B cell (primary cell): Measurements from ENCODE around the gene HOXC9. TPM values are rescaled to one million over a fixed set of nuclear protein-coding genes. Genes with fewer than 3 reads are reported as not detected.
A peak's percentile ranks its signal among the peaks of the same experiment; 100 is the strongest.

ENCODE experiments used
- ATAC-seq: fragments of 200-7000 bp; cut with Tn5 transposase; one replicate; pipeline ENCODE4 v1.10.0; 2021; ENCODE audit warnings: low read depth, mild to moderate bottlenecking, moderate number of reproducible peaks, moderate library complexity
- CTCF ChIA-PET: fragments of 350-600 bp; sonication (Branson Sonifier 250); formaldehyde crosslinking; loops from one replicate; lab custom pipeline; 2021; ENCODE audit warnings: antibody characterized with exemption, inconsistent platforms; lab: Charles Lee
- POLR2A ChIA-PET: fragments of 350-600 bp; sonication (Branson Sonifier 250); formaldehyde crosslinking; loops from one replicate; lab custom pipeline; 2021; ENCODE audit warnings: antibody characterized with exemption; lab: Charles Lee
- DNase-seq: peaks from one replicate; pipeline ENCODE4 v3.0.0; 2013
- H2AFZ ChIP-seq: 2 replicates; pipeline ENCODE4 v1.6.1; 2012; ENCODE audit warnings: mild to moderate bottlenecking, low read depth, low read length; ENCODE audit not compliant: insufficient read depth, poor library complexity, severe bottlenecking
- H3K27ac ChIP-seq, 2 donors: 1 replicate in 1 of 2; 2 replicates in 1 of 2; pipeline ENCODE4 v1.5.1; 2012 to 2013; ENCODE audit warnings: low read length in 2 of 2, mild to moderate bottlenecking in 2 of 2, moderate library complexity in 1 of 2
- H3K27me3 ChIP-seq, 4 experiments: fragments of 200-600 bp in 1 of 4; sonication (generic) in 1 of 4; replicated peaks in 1 of 4; 1 replicate in 2 of 4; 2 replicates in 2 of 4; pipeline versions ENCODE4 v1.6.1 to v1.7.0; 2013 to 2016; ENCODE audit warnings: low read length in 3 of 4, mild to moderate bottlenecking in 2 of 4, mixed read lengths in 1 of 4, moderate library complexity in 1 of 4; ENCODE audit not compliant: insufficient read depth in 4 of 4, control insufficient read depth in 3 of 4; ENCODE audit errors: control extremely low read depth in 1 of 4
- H3K36me3 ChIP-seq, 2 experiments: replicated peaks in 1 of 2; 1 replicate in 1 of 2; 2 replicates in 1 of 2; pipeline versions ENCODE4 v1.6.1 to v1.7.1; 2013; ENCODE audit warnings: low read length in 1 of 2; ENCODE audit not compliant: insufficient read depth in 2 of 2, control insufficient read depth in 1 of 2; ENCODE audit errors: control extremely low read depth in 1 of 2, extremely low read depth in 1 of 2
- H3K4me1 ChIP-seq, 2 donors: fragments of 200-600 bp in 1 of 2; sonication (generic) in 1 of 2; 1 replicate in 1 of 2; 2 replicates in 1 of 2; pipeline versions ENCODE4 v1.5.1 to v1.6.1; 2013 to 2017; ENCODE audit warnings: low read length in 2 of 2; ENCODE audit not compliant: control insufficient read depth in 2 of 2, insufficient read depth in 2 of 2
- H3K4me2 ChIP-seq: replicated peaks from 2 replicates; pipeline ENCODE3; 2012; ENCODE audit warnings: mild to moderate bottlenecking, low read depth, low read length; ENCODE audit not compliant: poor library complexity, severe bottlenecking
- H3K4me3 ChIP-seq, 5 experiments: fragments of 200-600 bp in 1 of 5; sonication (generic) in 1 of 5; 1 replicate in 3 of 5; 2 replicates in 2 of 5; pipeline versions ENCODE4 v1.5.1 to v1.7.0; 2011 to 2016; ENCODE audit warnings: low read length in 4 of 5, mild to moderate bottlenecking in 4 of 5, low read depth in 2 of 5, control low read depth in 1 of 5, moderate library complexity in 1 of 5; ENCODE audit not compliant: insufficient read depth in 1 of 5; ENCODE audit errors: control extremely low read depth in 1 of 5, extremely low read depth in 1 of 5
- H3K79me2 ChIP-seq: fragments of 200-600 bp; sonication (generic); one replicate; pipeline ENCODE4 v1.6.0; 2016; ENCODE audit warnings: low read length; ENCODE audit not compliant: control insufficient read depth, insufficient read depth
- H3K9ac ChIP-seq: fragments of 200-600 bp; sonication (generic); 2 replicates; pipeline ENCODE4 v1.6.1; 2017; ENCODE audit warnings: mild to moderate bottlenecking, low read length, moderate library complexity
- H3K9me3 ChIP-seq, 3 donors: one replicate each; pipeline versions ENCODE4 v1.6.1 to v1.7.1; 2013; ENCODE audit warnings: low read length in 2 of 3; ENCODE audit not compliant: control insufficient read depth in 2 of 3, insufficient read depth in 1 of 3; ENCODE audit errors: control extremely low read depth in 1 of 3
- H4K20me1 ChIP-seq: 2 replicates; pipeline ENCODE4 v1.6.0; 2012; ENCODE audit warnings: mild to moderate bottlenecking, low read length; ENCODE audit not compliant: insufficient read depth, control insufficient read depth, poor library complexity, severe bottlenecking
- H3K27ac Mint-ChIP-seq: one replicate; pipeline ENCODE4 v1.8.0; 2021; ENCODE audit warnings: mixed read lengths
- H3K27me3 Mint-ChIP-seq: one replicate; pipeline ENCODE4 v1.8.0; 2021; ENCODE audit warnings: mixed read lengths
- H3K4me1 Mint-ChIP-seq: one replicate; pipeline ENCODE4 v1.8.0; 2021; ENCODE audit warnings: mixed read lengths
- H3K4me3 Mint-ChIP-seq: one replicate; pipeline ENCODE4 v1.8.0; 2021; ENCODE audit warnings: mixed read lengths
- H3K9me3 Mint-ChIP-seq: one replicate; pipeline ENCODE4 v1.8.0; 2022; ENCODE audit warnings: mixed read lengths; ENCODE audit not compliant: insufficient read depth
- CTCF ChIP-seq: fragments of 200-600 bp; IDR thresholded peaks from one replicate; pipeline ENCODE4 v1.8.0; 2022; ENCODE audit warnings: antibody characterized with exemption, mild to moderate bottlenecking
- EZH2 ChIP-seq: IDR thresholded peaks from 2 replicates; pipeline ENCODE4 v1.6.1; 2012; ENCODE audit warnings: borderline replicate concordance, low read depth, mild to moderate bottlenecking, moderate library complexity, low read length; ENCODE audit not compliant: insufficient read depth, poor library complexity, severe bottlenecking
- WGBS: methylation state at CpG from one replicate; pipeline ENCODE4 v1.1.5; 2013; ENCODE audit warnings: missing lambda C conversion rate; ENCODE audit not compliant: insufficient coverage; 5-methylcytosine and 5-hydroxymethylcytosine counted together
- intact Hi-C: fragments of 100-400 bp; cut with micrococcal nuclease; formaldehyde crosslinking; loops from one replicate; pipeline ENCODE4 v1.10.0; 2022
- polyA plus RNA-seq: library from polyadenylated mRNA; depleted of rRNA; stranded (reverse); fragments of >200 nt; gene quantifications from 2 replicates; pipeline ENCODE4 v1.2.3, GENCODE V29; 2012
- total RNA-seq, 2 donors: library from RNA; stranded (reverse); fragments of 120-200 nt in 1 of 2; gene quantifications; 1 replicate in 1 of 2; 2 replicates in 1 of 2; pipeline versions ENCODE4 v1.2.3 to v1.2.4, GENCODE V29; 2013 to 2022

Gene HOXC9
- total and polyA plus RNA-seq, 2 donors (not counting 1 experiment from before 2014, with no cell fraction given): not detected

- H3K4me2 ChIP-seq: peak overlapping the region; percentile 72
- ATAC-seq (no peak), DNase-seq (peak; percentile 60)
- H3K36me3 ChIP-seq: no peaks in the 10 kb centered on the region
- H4K20me1 ChIP-seq: no peaks in the 10 kb centered on the region
- intact Hi-C loops: loop anchor here (5.0 to 10.0 kb wide), 5 partner anchors 32 to 355 kb away; partner anchors contain the start of genes CBX5, GPR84, HNRNPA1 and HOXC12
- no peak overlapping the region for H3K27ac ChIP-seq
- H3K4me1 Mint-ChIP-seq: peaks cover 32% of the 10 kb centered on the region
- CTCF ChIA-PET: interaction anchor here (0.6 to 6.7 kb wide), 10 partner anchors 8 to 205 kb away, joined by 3 to 159 read pairs (median 7); partner anchors contain the start of genes HOXC5 and SMUG1
- H2AFZ ChIP-seq: peak overlapping the region; percentile 58
- peak overlapping the region; percentile 72 for H3K4me3 Mint-ChIP-seq
- WGBS: 3% methylated on average over 39 of the region's 51 CpGs
- H3K9ac ChIP-seq: peak overlapping the region; percentile 10
- H3K27me3 Mint-ChIP-seq: peaks cover 70% of the 10 kb centered on the region
- peak; percentile 78 for TF ChIP-seq EZH2
- TF ChIP-seq CTCF: no peak
- H3K27ac Mint-ChIP-seq: peak overlapping the region; percentile 73
- H3K79me2 ChIP-seq: no peaks in the 10 kb centered on the region
- peak overlapping the region in 2 of 5 experiments; percentile 17 to 37 for H3K4me3 ChIP-seq
- peaks cover 0 to 39% (median 0%) of the 10 kb centered on the region in 3 donors for H3K9me3 ChIP-seq
- POLR2A ChIA-PET: interaction anchor here (0.7 kb wide), 3 partner anchors 23 to 45 kb away, joined by 4 to 6 read pairs (median 5); partner anchors contain the start of gene HOXC4
- H3K27me3 ChIP-seq: peaks cover 0 to 91% (median 81%) of the 10 kb centered on the region in 4 experiments
- H3K4me1 ChIP-seq: peaks cover 34 to 58% of the 10 kb centered on the region in 2 donors
- H3K9me3 Mint-ChIP-seq: no peaks in the 10 kb centered on the region
Measured at GRCh38 chr12:54009171-54010052, 9.5 kb downstream of the HOXC9 start.
